Activated effector memory CD4-positive, alpha-beta T cell treated with Interleukin-2 at 50 U/mL for 16 hours (primary cell): Measurements from ENCODE around the gene QRFP.

ENCODE experiments used
- DNase-seq: peaks from one replicate; pipeline ENCODE4 v3.0.0-alpha.2; 2020

Gene QRFP

GRCh38 chr9:130933114-130934046, 36.8 kb upstream of the QRFP start:
- no peak for DNase-seq

- no peak for DNase-seq
Measured at GRCh38 chr9:130932255-130933079, 35.9 kb upstream of the QRFP start.

GRCh38 chr9:130931508-130932254, 35.1 kb upstream of the QRFP start:
- no peak for DNase-seq

GRCh38 chr9:130930804-130931349, 34.3 kb upstream of the QRFP start:
- DNase-seq: no peak

DNA sequence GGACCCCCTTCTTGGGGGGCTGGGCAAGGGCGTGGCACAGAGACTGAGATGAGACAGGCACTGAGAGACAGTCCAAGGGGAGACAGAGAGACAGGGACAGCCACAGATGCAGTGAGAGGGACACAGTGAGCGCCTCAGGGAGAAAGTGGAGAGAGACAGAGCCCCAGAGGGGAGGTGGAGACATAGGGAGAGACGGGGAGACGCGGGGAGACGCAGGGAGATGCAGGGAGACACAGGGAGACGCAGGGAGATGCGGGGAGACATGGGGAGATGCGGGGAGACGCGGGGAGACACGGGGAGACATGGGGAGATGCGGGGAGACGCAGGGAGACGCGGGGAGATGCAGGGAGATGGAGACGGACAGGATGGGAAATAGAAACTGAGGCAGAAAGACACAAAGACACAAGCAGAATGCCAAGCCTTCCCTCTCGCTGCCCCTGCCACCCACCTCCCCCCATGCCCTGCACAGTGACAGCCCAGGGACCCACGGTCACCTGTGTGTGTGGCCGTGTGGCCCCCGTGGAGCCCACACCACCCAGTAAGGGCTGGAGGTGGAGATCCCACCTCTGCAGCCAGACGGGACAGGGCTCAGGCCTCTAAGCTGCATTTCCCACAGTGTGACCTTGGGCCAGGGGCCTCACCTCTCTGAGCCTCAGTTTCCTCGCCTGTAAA, 33.7 kb upstream of the QRFP start:
- DNase-seq: no peak

GRCh38 chr9:130929571-130930038, 33.0 kb upstream of the QRFP start:
- no peak for DNase-seq

DNA sequence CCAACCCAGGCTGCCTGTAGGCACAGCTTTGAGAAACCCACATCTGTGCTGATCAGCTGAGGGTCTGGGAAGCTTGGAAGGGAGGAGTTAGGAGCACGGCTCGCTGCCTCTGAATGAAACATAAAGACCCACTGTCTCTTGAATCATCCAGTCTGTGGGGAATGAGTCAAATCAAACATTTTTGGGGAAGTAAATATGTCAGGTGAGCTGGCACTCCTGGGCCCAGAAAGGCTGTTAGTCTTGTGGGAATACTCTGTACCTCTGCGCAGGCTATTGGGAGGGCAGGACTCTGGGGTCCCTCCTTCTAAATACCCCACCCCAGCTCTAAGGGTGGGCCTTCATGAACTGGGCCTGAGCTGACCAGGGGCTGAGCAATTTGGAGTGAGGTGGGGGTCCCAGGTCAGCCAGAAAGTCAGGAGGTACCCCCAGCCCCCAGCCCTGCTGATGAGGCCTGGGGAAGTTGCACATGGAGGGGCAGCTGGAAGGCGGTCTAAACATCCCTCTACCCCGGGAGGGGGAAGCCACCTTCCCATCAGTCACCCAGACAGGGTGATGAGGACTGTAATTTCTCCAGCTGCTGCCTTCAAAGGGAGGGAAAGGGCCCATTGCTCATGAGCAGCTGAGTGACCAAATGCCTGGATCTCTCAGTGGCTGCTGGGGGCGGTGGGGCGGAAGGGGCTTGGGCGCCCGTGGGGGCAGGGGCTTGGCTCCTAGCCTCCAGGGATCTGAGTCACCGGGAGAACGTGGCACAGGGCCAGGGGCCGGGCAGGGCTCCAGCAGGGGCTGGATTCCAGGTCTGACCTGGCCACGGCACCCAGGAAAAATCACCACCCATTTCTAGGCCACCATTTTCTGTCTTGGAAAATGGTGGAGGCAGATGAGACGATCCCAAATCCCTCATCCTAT, 31.6 kb upstream of the QRFP start:
- DNase-seq: no peak

DNA sequence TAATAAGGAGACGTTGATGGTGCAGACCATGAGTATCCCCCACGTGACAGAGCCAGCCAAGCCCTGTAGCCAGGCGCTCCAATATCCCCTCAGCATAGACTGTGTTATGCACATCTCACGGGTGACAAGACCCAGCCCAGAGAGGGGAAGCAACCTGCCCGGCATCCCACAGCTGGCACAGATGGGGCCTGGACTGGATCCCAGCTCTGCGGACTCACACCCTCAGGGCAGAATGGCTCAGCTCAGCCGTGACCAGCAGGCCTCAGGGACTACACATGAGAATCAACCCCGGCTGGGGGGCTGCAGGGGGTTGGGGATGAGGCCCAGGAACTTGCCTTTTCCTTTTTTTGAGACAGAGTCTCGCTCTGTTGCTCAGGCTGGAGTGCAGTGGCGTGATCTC, 30.7 kb upstream of the QRFP start:
- DNase-seq: no peak

DNA sequence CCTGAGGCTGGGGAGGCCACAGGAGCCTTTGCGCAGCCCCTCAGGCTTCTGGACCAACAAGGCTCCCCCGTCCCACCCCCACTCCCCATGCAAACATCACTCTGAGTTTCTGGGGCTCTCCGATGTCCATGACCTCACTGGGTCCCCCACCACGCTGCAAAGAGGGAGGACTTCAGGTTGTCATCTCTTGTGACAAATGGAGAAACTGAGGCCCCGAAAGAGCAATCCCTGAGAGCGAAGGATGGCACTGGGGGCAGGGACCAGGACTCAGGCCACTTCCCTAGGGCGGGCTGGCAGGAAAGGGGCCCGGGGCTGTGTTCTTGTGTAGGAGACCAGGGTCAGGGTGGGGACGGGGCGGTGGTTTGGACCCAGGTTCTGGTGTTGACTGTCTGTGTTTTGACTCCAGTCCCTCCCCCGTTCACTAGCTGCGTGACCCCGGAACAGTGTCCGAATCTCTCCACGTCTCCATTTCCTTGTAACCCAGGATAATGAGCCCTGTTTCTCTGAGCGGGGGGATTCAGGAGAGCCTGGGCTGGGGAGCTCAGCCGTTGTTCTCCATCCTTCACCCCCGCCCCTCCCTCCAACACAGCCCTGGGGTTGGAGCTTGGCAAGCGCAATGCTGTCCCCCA, 28.6 kb upstream of the QRFP start:
- no peak for DNase-seq

- DNase-seq: no peak
Measured at GRCh38 chr9:130924448-130924788, 27.8 kb upstream of the QRFP start.

DNA sequence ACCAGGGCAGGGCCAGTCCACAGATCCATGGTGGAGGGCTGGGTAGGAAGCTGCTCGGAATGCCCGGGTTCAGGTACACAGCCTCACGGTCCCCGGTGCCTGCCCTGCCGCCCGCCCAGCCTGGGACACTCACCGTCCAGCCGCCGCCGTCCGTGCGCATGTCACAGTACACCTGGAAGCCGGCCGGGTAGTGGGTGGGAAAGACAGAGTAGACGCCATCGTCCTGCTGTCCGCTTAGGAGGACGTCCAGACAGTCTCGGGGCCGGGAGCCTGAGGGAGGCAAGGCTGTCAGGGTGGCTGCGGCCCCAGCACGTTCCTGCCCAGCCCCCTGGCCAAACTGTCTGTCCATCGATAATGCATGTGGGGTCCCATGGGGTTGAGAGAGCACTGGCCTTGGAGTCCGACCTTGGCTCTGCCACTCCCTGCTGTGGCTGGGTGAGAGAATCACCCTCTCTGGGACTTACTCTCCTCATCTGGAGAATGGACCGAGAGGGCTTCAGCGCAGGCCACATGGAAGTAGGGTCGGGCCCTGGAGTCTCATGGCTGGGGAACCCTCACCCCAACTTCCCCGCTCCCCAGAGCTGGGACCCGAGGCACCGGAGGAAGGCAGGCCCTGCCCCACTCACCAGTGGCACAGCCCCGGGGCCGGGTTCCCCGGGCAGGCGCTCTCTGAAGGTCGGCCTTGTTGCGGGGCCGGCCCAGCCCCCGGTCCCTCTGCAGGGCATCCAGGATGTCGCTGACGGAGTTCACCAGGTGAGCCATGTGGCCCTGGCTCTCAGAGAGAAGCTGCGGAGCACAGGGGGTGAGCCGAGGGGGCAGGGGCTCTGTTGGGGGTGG, 27.2 kb upstream of the QRFP start:
- no peak for DNase-seq

GRCh38 chr9:130922893-130923610, 26.4 kb upstream of the QRFP start:
- no peak for DNase-seq

GRCh38 chr9:130921989-130922892, 25.6 kb upstream of the QRFP start:
- DNase-seq: no peak

DNA sequence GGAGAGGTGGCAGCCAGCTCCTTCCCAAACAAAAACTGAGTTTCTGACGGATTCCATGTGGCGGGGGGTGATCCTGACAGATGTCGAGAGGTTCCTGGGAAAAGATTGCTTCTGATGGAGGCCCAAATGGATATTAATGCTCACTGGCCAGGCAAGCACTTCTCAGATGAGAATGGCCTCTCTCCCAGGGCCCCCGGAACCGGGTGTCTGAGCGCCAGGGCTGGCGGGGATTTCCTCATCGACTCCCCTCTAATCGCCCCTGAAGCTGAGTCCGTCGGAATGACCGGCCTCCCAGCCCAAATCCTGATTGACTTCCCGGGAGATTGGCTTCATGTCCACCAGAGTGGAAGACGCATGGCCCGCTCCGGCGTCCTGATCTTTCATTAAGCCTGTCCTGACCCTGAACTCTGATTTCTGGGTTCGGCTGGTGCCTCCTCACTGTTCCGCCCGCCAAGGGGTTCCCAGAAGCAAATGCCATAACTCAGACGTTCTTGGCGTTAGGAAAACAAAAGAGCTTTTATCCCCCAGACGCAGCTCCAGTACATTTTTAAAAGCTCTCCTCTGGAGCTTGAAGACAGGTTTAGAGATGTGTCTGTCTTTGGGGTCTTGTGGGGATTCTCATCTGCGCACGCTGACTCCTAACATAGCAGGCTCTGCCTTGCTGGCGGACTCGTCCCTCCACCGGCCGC, 24.8 kb upstream of the QRFP start:
- DNase-seq: no peak

- DNase-seq: no peak
Measured at GRCh38 chr9:130920762-130921299, 24.2 kb upstream of the QRFP start.

DNA sequence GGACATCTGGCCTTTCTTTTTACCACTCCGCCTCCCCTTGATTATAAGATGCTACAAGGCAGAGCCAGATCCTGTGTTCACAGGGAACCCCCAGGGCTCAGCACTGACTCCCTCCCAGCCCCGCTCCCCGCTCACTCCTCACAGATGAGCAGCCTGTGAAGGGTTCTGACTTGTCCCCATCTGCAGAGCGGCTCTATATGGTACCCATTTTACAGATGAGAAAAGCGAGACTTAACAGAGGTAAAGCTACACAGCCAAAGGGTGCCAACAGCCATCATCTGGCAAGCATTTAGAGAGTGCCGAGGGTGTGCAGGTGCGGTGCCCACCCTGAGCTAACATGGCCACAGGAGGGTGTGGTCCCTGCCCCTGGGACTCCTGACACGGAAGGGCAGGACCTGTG, 23.6 kb upstream of the QRFP start:
- no peak for DNase-seq

- DNase-seq: no peak
Measured at GRCh38 chr9:130919559-130920145, 23.0 kb upstream of the QRFP start.
